PC-3 (cell line): ENCODE results near the gene TENT4B. TPM values are rescaled to one million over a fixed set of nuclear protein-coding genes. Genes with fewer than 3 reads are reported as not detected.
"Not testable (repeated sequence)": the region's sequence is repeated elsewhere in the genome, so short reads cannot be mapped to it uniquely, and the experiment has no call there.

Experiments
- ATAC-seq: fragments of 200-7000 bp; cut with Tn5 transposase; 2 replicates; pipeline ENCODE4 v1.9.1; 2020; ENCODE audit warnings: mild to moderate bottlenecking, moderate library complexity
- BruUV-seq: library from RNA; stranded (reverse); fragments of 400-500 nt; replicated peaks from 2 replicates; lab custom pipeline; 2021; lab: Mats Ljungman, UMichigan
- CTCF ChIA-PET: fragments of 300-600 bp; sonication (Branson Sonifier 250); formaldehyde crosslinking; loops from one replicate; lab custom pipeline; 2022; ENCODE audit warnings: antibody characterized with exemption; lab: Charles Lee
- POLR2A ChIA-PET: fragments of 300-600 bp; sonication (Branson Sonifier 250); formaldehyde crosslinking; loops from one replicate; lab custom pipeline; 2022; ENCODE audit warnings: antibody characterized with exemption; ENCODE audit not compliant: unreplicated experiment; lab: Charles Lee
- DNase-seq: peaks from one replicate; pipeline ENCODE4 v3.0.0-alpha.2; 2015
- H2AFZ ChIP-seq: fragments of 300-600 bp; sonication (generic); 2 replicates; pipeline ENCODE4 v1.6.0; 2016; ENCODE audit warnings: antibody characterized with exemption, low read length
- H3F3A ChIP-seq: fragments of 300-600 bp; sonication (generic); one replicate; pipeline ENCODE4 v1.6.0; 2017; ENCODE audit warnings: antibody characterized with exemption, low read length, control low read depth, mild to moderate bottlenecking; ENCODE audit not compliant: unreplicated experiment
- H3K27ac ChIP-seq: fragments of 300-600 bp; sonication (generic); 2 replicates; pipeline ENCODE4 v1.5.1; 2016; ENCODE audit warnings: mild to moderate bottlenecking, low read length
- H3K27me3 ChIP-seq: fragments of 300-600 bp; sonication (generic); 2 replicates; pipeline ENCODE4 v1.6.1; 2016; ENCODE audit warnings: low read length, mixed read lengths
- H3K36me3 ChIP-seq: fragments of 300-600 bp; sonication (generic); 2 replicates; pipeline ENCODE4 v1.6.1; 2016; ENCODE audit warnings: low read depth, mixed run types, low read length, mixed read lengths
- H3K4me1 ChIP-seq: fragments of 300-600 bp; sonication (generic); 2 replicates; pipeline ENCODE4 v1.5.1; 2016; ENCODE audit warnings: low read length; ENCODE audit not compliant: insufficient read depth
- H3K4me2 ChIP-seq: fragments of 300-600 bp; sonication (generic); 2 replicates; pipeline ENCODE4 v1.6.0; 2016; ENCODE audit warnings: low read length
- H3K4me3 ChIP-seq: fragments of 300-600 bp; sonication (generic); 2 replicates; pipeline ENCODE4 v1.5.1; 2016; ENCODE audit warnings: mild to moderate bottlenecking, low read length, mixed read lengths
- H3K79me2 ChIP-seq: fragments of 300-600 bp; sonication (generic); 2 replicates; pipeline ENCODE4 v1.6.1; 2017; ENCODE audit warnings: low read length, mixed read lengths
- H3K9ac ChIP-seq: fragments of 300-600 bp; sonication (generic); 2 replicates; pipeline ENCODE4 v1.6.0; 2016; ENCODE audit warnings: mild to moderate bottlenecking, low read length
- H3K9me2 ChIP-seq: fragments of 300-600 bp; sonication (generic); replicated peaks from 2 replicates; pipeline ENCODE4 v1.6.1; 2016; ENCODE audit warnings: mixed run types, low read length, mixed read lengths
- H3K9me3 ChIP-seq: fragments of 300-600 bp; sonication (generic); 2 replicates; pipeline ENCODE4 v1.6.1; 2016; ENCODE audit warnings: low read length, mixed read lengths
- H4K20me1 ChIP-seq: fragments of 300-600 bp; sonication (generic); 2 replicates; pipeline ENCODE4 v1.6.1; 2016; ENCODE audit warnings: low read length, mixed read lengths
- CTCF ChIP-seq: fragments of 300-600 bp; sonication (generic); conservative IDR thresholded peaks from 2 replicates; pipeline ENCODE4 v1.5.1; 2017; ENCODE audit warnings: antibody characterized with exemption, low read depth, mild to moderate bottlenecking, low read length
- EZH2 ChIP-seq: fragments of 300-600 bp; sonication (generic); IDR thresholded peaks from one replicate; pipeline ENCODE4 v1.6.1; 2017; ENCODE audit warnings: antibody characterized with exemption, mild to moderate bottlenecking, low read length; ENCODE audit not compliant: unreplicated experiment
- EZH2phosphoT487 ChIP-seq: fragments of 300-600 bp; sonication (generic); IDR thresholded peaks from 2 replicates; pipeline ENCODE4 v1.6.1; 2018; ENCODE audit warnings: mild to moderate bottlenecking, antibody characterized with exemption, low read length, borderline replicate concordance
- intact Hi-C: fragments of 100-400 bp; cut with micrococcal nuclease; formaldehyde crosslinking; loops from 2 replicates; pipeline ENCODE4 v1.9.0; 2023
- total RNA-seq: library from RNA; depleted of rRNA; stranded (reverse); fragments of >200 nt; gene quantifications from 2 replicates; pipeline ENCODE4 v1.2.3, GENCODE V29; 2014

The TENT4B gene
- total RNA-seq, 1 experiment from 2014 or later, result 6.3 TPM

- ATAC-seq (no peak), DNase-seq (no peak)
- ChIA-PET CTCF (no interaction called here), POLR2A (no interaction called here)
- H4K20me1 ChIP-seq, result no peaks in the 10 kb centered on the region
- H3K36me3 ChIP-seq, result no peaks in the 10 kb centered on the region
- H3F3A ChIP-seq, result peaks cover 1% of the 10 kb centered on the region
- no peak overlapping the region for H3K27ac ChIP-seq
- no peaks in the 10 kb centered on the region for H3K9me2 ChIP-seq
- H3K27me3 ChIP-seq, result no peaks in the 10 kb centered on the region
- intact Hi-C loops, result no loop called here
- no TSS peak for BruUV-seq
- H3K4me2 ChIP-seq, result no peak overlapping the region
- H3K4me1 ChIP-seq, result peaks cover 21% of the 10 kb centered on the region
- no peak overlapping the region for H3K9ac ChIP-seq
- TF ChIP-seq EZH2phosphoT487, result no peak
- TF ChIP-seq CTCF, result no peak
- TF ChIP-seq EZH2, result no peak
- no peak overlapping the region for H2AFZ ChIP-seq
- H3K4me3 ChIP-seq, result no peak overlapping the region
- no peaks in the 10 kb centered on the region for H3K9me3 ChIP-seq
- no peaks in the 10 kb centered on the region for H3K79me2 ChIP-seq
Measured at GRCh38 chr16:50238868-50239301, 85.8 kb downstream of the TENT4B start.

DNA sequence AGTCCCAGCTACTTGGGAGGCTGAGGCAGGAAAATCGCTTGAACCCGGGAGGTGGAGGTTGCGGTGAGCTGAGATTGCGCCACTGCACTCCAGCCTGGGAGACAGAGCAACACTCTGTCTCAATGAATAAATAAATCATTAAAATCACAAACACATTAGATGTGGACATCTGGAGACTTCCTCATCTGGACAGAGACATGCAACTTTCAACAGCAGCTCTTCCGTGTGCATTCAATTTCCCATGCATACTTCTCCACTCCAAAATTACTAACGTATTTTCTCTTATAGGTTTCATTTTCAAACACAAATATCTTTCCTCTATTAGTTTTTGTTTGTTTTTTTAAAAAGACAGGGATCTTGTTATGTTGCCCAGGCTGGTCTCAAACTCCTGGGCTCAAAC, 89.9 kb downstream of the TENT4B start:
- intact Hi-C loops, result loop anchor here (10.0 kb wide), 1 partner anchor 82 kb away; no protein-coding TSS in a partner anchor
- BruUV-seq, H3K9me2 ChIP-seq, H2AFZ ChIP-seq, POLR2A ChIA-PET, DNase-seq, H3K36me3 ChIP-seq, H3K9me3 ChIP-seq, H3K9ac ChIP-seq, ATAC-seq, H3K27me3 ChIP-seq, H4K20me1 ChIP-seq, H3K4me2 ChIP-seq, H3K4me3 ChIP-seq, H3K27ac ChIP-seq, H3F3A ChIP-seq: not testable (repeated sequence)
- H3K4me1 ChIP-seq, result peaks cover 21% of the 10 kb centered on the region
- H3K79me2 ChIP-seq, result peaks cover 17% of the 10 kb centered on the region
- CTCF ChIA-PET, result interaction anchor here (0.6 kb wide), 1 partner anchor 126 kb away, joined by 3 read pairs; the partner anchor contains the start of gene BRD7

DNA sequence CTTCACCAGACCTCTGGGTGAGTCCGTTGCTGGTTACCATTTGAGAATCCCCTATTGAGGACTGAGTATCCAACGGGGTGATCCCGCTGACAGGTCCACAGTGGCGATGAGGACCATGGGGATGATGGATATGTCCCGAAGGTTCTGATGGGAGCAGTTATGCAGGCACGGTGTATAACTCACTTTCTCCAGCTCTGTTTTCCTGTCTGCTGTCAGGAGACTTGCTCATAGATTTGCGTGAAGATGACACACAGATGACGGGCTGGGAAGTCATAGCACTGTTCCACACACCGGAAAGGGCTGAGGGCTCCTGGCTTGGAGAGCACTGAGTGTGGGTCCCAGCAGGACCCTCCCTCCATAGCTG, 91.0 kb downstream of the TENT4B start:
- H3K36me3 ChIP-seq, result no peaks in the 10 kb centered on the region
- BruUV-seq, result no TSS peak
- no peaks in the 10 kb centered on the region for H3K27me3 ChIP-seq
- peak overlapping the region; percentile 88 for H3K9ac ChIP-seq
- peak; percentile 50 for ATAC-seq
- peaks cover 3% of the 10 kb centered on the region for H3F3A ChIP-seq
- peaks cover 28% of the 10 kb centered on the region for H3K79me2 ChIP-seq
- no peaks in the 10 kb centered on the region for H3K9me3 ChIP-seq
- TF ChIP-seq EZH2phosphoT487, result no peak
- no peak for TF ChIP-seq CTCF
- no peak for TF ChIP-seq EZH2
- H2AFZ ChIP-seq, result peak overlapping the region; percentile 85
- H4K20me1 ChIP-seq, result no peaks in the 10 kb centered on the region
- peak overlapping the region; percentile 87 for H3K4me2 ChIP-seq
- POLR2A ChIA-PET, result interaction anchor here (0.6 kb wide), 1 partner anchor 34 kb away, joined by 4 read pairs; no protein-coding TSS in a partner anchor
- peak overlapping the region; percentile 95 for H3K27ac ChIP-seq
- H3K9me2 ChIP-seq, result no peaks in the 10 kb centered on the region
- H3K4me3 ChIP-seq, result peak overlapping the region; percentile 84
- DNase-seq, result peak; percentile 75
- intact Hi-C loops, result loop anchor here (2.0 to 10.0 kb wide), 2 partner anchors 21 to 81 kb away; no protein-coding TSS in a partner anchor
- peaks cover 21% of the 10 kb centered on the region for H3K4me1 ChIP-seq
- CTCF ChIA-PET, result no interaction called here
